NCI-H524 (cell line): ENCODE measurements around the gene PAX2.

ENCODE experiments used
- DNase-seq, 2 experiments: peaks; one replicate each; lab custom pipeline; 2025; lab: John Stamatoyannopoulos, UW

PAX2 gene

DNA sequence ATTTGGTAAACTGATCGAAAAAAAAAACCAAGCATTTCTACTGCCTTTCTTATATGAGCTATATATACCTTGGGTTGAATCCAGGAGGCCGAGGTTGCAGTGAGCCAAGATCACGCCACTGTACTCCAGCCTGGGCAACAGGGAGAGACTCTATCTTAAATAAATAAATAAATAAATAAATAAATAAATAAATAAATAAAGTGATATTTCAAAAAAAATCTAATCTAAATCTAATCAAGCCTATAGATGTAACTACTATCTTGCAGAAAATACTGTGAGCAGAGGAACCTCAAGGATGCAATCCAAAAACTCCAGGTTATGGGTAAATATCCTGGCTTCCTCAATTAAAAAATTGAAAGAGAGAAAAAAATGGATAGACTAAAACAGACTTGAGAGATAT, 96.1 kb downstream of the PAX2 start:
- DNase-seq = no peak

DNA sequence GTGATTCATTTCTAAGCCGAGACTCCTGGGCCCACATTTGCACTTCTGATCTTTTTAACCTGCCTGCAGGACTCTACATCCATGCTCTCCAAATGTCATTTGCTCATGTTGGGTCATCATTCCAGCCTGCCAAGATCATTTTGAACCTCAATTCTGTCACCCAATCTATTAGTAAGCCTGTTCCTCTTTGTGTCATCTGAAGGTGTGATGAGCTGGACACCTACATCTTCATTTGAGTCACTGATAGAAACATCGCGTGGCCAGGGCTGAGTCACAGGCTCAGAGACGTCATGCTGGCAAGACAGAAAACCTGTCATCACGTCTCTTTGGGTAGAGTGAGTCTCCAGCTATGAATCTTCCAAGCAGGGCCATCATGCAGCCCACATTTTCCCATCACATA, 102.1 kb downstream of the PAX2 start:
- DNase-seq = no peak

DNA sequence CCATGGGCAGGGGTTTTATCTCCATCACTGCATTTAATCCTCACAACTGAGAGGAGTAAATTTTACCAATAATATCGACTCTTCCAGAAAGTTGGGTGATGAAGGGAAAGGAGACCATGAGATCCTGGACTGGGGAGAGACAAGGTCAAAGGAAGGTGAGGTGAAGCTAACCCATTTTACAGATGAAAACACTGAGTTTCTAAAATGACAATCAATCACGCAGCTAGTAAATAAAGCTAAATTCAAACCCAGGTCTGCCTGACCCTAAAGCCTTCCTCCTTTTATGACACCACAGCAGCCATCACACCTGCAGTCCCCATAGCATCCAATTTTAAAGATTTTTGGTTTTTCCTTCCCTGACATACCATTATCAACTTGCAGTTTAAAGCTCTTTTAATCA, 103.4 kb downstream of the PAX2 start:
- DNase-seq = no peak

DNA sequence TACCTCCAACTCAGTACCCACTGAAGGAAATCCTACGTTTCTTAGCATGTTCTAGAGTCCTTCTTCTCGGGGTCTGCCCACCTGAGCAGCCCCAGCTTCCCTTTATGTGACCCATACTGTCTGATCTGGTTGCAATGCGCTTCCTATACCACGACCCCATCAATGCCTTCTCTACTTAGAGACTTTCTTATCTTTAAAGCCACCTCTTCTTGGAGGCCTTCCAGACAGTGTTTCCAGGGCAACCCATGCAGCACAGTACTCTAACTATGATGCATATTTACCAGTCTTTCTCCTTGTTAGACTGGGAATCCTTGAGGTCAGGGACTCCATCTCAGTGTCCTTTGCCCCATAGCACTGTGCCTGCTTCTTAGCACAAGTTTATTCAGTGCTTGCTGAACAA, 112.9 kb downstream of the PAX2 start:
- no peak for DNase-seq

DNA sequence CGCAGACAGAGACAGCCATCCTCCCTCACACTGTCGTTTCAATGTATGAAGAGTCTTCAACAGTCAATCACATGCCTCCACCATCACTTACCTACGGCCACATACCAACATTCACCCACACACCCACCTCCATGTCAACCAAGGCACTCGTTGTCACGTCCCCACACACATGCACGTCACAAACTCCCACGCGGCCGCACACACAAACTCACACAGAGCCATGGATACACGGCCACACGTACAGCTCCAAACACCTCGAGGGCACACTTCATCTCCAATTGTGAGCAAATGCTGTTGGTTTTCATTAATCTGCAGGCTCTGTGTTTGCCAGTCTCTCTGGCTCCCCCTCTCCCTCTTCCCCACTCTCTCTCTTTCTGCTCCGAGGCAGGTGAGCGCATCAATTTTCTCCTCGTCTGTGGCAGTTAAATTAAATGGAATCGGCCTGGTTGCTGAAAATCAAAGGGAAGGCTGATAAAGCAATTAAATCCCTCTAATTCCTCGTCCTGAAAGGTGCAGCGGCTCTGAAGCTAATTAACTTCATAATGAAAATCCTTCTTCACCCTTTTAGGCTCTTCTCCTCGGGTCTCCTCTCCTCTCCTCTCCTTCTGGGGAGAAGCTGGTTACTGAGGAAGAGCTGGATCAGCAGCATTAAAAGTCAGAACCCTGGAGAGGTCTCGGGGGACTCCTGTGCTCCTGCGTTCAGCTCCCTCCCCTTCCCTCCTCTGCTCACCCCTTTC, 113.5 kb downstream of the PAX2 start:
- DNase-seq = no peak

DNA sequence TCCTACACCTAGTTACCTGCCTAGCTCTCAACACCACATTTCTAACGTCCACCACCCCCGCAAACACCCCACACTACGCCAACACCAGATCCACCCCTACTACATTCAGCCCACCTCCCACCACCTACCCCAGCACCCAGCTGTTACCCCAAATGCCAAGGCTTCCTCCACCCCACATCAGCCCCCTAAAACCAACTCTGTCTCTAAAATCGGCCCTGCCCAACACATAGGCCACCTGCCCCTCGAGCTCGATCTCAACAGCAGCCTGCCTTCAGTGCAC, 114.0 kb downstream of the PAX2 start:
- DNase-seq = no peak

DNA sequence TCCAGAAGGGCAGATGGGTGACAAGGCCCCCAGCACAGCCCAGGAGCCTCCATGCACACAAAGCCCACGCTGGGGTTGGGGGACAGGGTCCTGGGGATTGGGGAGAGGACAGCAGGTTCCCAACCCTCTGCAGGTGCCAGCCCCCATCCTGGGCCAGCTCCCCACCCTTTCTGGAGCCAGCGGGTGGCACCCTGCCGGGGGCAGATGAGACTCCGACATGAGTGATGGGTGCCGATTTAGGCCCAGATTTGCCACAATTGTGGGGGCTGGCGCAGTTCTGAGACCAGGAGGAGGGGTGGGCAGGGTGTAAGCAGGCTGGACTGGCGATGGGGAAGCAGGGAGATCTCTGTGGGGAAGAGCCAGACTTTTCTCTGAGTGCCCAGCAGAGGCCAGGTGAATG, 118.1 kb downstream of the PAX2 start:
- no peak for DNase-seq

DNA sequence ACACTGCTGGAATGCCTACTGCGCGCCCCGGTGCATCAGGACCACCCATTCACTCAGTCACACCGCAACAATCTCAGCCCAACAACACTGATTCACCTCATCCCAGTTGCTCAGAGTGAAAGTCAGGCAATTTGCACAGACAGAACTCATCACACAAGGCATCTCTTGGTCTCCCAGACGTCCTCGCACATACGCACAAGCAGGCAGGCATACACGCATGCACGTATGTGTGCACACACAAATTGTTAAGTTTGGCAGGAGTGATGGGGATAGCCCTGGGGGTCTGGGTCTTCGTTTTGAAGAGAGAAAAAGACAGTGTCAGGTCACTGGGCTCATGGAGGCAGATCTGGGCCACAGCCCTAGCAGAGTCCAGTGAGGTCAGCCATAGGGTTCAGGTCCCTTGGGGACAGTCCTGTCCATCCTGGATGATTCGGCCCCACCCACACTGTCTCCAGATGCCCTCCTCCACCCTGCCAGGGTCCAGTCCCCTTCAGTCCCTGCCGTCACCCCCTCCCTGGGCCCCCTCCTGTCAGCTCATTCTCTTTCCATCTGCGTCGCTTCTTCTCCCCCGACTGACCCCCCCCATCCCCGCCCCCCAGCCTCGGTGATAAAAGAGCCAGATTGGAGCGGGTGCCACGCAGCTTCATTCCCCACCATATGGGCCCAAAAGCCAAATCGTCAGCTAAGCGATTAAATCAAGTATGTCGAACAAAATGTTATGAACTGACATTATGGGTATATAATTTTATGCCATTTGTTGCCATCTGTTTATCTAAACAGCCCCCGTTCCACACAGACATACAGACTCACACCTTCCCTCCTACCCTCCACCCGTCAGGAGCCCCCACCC, 118.9 kb downstream of the PAX2 start:
- DNase-seq = peak; percentile 70 to 75

DNA sequence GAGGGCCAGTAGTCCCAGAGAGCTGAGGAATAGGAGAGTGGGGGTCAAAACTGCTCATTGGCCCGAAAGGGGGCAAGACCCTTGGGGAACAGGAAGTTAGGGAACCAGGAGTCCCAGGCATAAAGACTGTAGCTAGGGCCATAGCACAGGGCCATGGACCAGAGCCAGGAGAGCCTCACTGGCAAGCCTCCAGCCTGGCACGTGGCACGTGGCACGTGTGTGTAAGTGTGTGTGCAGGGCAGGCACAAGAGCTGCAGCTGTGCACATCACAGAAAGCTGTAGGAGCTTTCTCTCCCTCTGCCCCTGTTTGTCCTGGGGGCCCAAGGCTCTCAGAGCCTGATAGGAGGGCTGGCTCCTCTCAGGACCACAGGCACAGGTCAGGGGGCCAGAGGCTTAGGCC, 119.6 kb downstream of the PAX2 start:
- DNase-seq = peak; percentile 18 to 48

DNA sequence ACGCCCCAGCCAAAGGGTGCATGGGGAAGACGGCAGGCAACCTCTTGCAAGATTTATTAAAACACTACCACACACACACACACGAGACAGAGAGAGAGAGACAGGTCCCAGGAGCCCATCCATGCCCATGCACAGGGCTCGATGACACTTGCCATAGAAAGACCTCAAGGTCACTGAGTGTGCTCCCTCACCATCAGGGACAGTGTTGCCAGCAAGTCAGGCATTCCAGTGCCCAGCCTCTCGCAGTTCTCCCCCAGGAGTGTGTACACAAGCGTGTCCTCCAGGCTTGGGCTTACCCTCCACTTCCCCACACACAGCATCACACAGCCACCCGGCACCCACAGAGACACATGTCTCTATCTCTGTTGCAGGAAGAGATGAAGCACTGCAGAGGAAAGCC, 120.6 kb downstream of the PAX2 start:
- no peak for DNase-seq

DNA sequence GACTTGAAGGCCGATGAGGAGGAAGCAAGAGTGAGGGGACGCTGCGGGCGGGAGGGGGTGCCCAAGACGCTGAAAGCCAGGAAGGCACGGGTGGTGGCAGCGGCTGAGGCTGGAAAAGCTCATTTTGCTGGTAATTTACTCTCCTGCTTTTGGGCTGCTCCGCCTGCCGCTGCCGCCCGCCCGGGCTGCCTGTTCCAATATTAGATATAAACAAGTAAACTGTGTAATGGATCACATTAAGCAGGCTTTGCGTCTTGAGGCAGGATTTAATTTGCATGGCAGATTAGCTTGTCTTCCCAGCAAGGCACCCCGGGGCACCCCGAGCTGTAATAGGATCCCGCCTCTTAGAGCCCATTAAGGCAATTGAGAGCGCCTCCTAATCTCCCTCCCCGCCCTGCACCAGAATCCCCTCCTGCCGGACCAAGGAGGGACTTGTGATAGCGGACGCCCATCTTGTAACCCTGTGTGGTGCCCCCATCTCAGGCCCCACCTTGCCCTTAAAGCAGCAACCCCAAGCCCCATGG, 121.3 kb downstream of the PAX2 start:
- DNase-seq = peak; percentile 77 to 82

DNA sequence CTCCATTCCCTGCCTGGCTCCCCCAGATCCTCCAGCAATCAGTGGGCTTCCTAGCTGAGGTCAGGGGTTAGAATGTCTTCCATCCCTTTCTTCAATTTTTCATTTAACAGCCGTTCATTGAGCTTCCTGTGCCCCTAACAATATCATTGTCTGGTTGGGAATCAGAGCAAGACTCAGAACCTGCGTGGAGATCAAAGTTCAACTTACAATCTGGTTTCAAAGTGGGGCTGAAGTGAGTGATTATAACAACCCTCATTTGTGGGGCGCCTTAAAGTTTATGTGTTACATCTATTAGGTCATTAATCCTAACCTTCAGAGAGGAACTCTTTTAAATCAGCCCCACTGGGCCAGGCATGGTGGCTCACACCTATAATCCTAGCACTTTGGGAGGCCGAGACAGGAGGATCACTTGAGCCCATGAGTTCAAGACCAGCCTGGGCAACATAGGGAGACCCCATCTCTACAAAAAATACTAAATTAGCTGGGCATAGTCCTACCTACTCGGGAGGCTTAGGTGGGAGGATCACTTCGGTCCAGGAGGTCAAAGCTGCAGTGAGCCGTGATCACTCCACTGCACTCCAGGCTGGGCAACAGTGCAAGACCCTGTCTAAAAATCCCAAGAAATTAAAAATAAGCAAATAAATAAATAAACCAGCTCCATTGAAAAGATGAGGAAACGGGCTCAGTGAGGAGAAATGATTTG, 122.0 kb downstream of the PAX2 start:
- no peak for DNase-seq

DNA sequence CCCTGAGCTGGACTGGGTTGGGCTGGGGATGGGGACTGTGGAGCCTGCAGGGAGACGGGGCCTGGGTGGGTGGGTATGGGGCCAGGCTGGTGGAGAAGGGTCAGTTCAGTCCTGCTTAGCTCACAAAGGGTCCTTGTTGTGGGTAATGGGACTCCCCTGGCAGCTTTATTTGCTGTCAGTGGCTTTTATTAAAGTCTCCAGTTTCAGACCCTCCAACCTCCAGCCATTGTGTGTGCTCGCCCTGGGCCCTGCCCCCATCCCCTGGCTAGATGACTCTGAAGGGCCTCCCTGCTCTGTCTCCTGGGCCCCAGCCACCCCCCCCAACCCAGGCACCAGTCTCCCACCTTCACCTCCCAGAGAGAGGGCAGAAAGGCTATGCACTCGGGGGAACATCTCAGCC, 123.0 kb downstream of the PAX2 start:
- no peak for DNase-seq

DNA sequence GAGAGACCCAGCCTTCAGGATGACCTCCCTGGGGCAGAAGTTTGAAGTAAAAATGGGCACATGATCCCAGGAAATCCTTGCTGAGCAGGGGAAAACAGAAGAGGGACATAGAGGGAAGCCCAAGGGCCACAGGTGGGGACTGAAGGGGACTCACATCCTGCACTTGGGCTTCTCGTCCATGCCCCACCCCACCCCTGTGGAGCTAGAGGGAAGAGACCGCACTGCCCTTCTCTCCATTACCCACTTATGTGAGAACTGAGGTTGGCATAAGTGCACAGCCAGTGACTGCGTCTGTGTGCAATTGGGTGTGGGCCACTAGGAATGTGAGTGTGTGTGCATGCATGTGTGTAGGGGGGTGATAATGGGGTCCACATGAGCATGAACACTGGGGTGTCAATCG, 124.0 kb downstream of the PAX2 start:
- DNase-seq = no peak

DNA sequence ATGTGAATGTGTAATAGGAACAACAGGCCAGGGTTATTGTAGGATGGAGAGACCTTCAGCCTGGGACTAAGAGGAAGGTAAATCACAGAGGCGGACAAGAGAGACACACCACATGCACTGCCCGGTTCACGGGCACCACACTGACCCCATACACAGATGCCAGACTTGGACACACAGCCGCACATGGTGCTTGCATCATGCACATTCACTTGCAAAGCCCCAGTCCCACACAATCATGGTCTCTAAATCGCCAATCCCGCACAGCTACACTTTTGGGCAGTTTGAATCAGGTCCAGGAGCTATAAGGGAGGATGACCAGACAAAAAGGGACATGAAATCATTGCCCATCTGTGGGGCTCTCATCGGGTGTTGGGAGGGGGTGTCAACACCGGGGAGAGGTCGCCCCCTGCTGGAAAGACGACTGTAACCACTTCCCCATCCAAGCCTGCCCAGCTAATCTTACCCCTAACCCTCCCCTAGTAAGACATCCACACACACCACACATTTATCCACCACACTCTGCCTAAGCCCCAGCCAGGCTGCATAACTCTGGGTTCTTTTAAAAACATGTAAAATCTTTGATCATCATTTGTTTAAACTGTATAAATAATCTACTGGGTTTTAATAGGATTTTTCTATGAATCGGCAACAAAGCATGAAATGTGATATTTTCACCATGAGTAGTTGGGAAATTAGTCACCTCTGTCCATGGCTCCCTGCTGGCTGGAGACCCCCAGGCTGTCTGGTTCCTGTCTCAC, 126.8 kb downstream of the PAX2 start:
- peak; percentile 26 to 44 for DNase-seq

DNA sequence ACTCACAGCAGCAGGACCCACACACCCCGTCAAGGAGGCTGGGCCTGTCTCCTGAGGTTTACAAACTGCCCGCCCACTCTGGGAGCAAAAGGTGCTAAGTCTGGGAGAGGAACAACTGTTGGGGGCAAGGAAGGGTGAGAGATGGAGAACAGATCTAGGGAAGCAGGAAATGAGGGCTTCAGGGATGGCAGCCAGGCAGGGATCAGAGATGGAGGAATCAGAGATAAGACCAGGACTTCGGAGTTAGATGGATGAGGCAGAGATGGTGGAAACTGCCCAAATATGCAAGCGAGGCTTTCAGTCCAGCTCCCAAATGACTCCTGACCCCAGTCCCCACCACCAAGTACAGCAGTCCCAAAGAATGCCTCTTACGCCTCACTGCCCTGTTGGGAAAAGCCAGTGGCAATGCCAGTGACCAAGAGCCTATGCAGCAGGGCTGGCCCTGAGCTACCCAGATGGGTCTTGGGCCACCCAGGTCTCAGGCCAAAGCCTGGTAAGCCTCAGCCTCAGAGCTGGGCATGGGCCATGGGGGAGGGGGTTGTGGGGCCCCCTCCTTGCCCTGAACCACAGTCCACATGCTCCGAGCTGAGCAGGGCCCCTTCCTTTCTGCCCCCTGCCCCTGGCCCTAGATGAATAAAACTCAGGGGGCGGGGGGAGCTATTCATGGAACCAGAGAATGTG, 127.9 kb downstream of the PAX2 start:
- DNase-seq = no peak

DNA sequence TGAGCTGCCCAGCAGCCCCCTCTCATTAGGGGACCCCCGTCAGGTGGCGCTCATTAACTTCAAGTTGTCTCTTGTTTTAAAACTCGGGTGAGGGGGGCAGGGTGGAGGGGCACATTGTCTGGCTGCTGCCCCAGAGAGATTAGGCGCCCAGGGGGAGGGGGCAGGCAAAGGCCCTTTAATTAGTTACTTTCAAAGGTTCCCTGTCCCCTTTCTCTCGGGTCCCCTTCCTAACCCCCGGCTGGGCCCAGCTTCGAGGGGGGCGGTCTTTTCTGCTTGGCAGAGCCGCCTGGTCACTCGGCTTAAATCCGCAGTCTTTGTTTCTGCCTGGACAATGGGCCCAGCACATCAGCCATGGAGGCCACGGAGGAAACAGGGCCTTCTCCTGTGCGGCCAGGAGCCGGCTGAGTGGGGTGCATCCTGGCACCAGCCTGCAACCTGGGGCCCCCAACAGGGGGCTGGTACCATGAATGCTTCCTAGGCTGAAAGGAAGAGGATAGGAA, 128.5 kb downstream of the PAX2 start:
- DNase-seq = no peak

DNA sequence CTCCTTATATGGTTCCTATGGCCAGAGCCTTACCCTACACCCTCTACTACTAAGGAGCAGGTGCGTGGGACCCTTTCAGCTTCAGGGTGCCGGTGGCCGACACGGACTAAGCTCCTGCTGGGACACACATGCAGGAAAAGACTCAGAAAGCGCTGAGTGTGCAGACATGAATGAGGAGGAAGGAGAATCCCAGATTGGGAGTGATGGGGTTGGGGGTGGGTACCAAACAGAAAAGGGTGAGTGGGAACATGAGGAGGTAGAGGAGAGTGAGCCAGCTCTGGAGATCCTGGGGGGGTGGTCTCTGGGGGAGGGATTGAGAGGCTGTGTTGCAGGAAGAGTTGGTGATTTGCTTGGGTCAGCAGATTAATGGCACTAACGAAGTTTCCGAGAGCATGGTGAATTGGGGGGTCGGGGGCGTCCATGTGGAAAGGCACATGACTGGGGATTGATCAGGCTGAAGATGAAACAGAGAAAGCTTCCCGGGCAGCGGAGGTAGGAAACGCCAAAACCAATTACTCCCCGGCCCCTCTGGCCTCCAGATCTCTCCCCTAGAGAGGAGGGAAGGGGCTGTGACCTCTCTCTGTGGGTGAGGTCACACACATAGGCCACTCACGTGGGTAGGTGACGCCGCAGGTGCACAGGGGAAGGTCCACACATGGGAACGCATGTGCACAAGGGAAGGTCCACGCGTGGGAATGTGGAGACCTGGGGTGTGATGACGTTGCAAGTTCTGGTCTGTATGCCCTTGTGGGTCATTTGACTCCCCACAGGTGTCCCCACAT, 129.5 kb downstream of the PAX2 start:
- no peak for DNase-seq

DNA sequence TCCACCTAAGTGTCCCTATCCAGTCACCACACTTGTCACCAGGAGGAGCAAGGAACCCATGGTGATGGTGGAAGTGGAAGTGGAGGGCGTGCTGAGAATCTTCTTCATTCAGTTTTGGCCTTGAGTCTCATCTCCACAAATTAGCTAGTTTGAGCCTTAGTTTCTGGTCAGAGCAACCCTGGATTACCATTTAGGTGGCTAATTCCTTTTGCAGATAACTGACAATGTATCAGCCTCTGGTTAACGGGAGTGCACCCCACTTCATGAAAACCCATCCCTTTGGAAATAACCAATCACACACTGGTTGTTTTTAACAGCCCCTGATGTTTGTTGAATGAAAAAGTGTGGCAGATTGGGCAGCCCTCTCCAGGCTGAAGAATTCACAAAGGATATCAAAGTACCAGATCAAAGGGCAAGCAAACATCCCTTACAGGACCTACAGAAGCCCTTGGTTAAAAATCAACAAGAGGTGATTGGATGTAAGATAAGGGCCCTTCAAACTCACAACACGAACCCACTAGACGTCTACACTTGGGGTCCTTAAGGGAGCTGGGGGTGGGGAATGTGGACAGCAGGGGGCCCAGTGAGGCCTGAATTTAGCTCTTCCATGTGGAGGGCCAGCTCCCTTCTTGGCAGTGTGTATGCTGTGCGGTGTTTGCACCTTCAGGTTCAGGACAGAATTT, 130.2 kb downstream of the PAX2 start:
- no peak for DNase-seq
